HTERT RPE-1 (cell line): Measurements from ENCODE around the gene COL8A2.
"Not testable (repeated sequence)": the region's sequence is repeated elsewhere in the genome, so short reads cannot be mapped to it uniquely, and the experiment has no call there.

Experiments used
- in situ Hi-C: fragments of 300-500 bp; cut with MboI; formaldehyde crosslinking; loops from 4 replicates; pipeline ENCODE4 v1.14.3; 2020; ENCODE audit warnings: low sequenced_read_pairs

Gene COL8A2

GRCh38 chr1:36125129-36125991, at the start of gene COL8A2:
Gene COL8A2 (minus strand): TSS chr1:36125222. CDS start chr1:36100242, 24,980 bp downstream.
- in situ Hi-C loops, result no loop called here

- in situ Hi-C loops, result no loop called here
These were observed 49.7 kb upstream of the COL8A2 start for GRCh38 chr1:36174713-36175112.

DNA sequence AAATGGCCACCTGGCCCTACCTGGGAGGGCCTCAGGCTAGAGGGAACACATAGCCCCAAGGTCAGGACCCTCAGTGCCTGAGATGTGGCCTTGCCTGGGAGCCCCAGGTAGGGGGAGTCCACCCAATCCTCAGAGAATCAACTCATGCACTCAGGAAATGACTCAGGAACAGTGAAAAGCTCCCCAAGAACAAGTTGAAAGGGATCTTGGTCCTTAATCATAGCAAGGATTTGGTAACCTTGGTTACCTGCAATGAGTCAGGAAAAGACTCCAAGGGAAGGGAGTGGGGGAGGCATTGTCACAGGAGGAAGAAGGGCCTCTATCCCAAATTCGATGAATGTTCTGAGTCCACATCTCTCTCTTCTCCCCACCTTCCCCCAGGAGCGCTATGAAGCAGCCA, 48.0 kb upstream of the COL8A2 start:
- in situ Hi-C loops, result no loop called here

- in situ Hi-C loops, result no loop called here
These were observed 47.2 kb upstream of the COL8A2 start for GRCh38 chr1:36172017-36172747.

- in situ Hi-C loops, result no loop called here
These were observed 45.8 kb upstream of the COL8A2 start for GRCh38 chr1:36170643-36171412.

GRCh38 chr1:36168514-36168913, 43.5 kb upstream of the COL8A2 start:
- in situ Hi-C loops, result no loop called here

DNA sequence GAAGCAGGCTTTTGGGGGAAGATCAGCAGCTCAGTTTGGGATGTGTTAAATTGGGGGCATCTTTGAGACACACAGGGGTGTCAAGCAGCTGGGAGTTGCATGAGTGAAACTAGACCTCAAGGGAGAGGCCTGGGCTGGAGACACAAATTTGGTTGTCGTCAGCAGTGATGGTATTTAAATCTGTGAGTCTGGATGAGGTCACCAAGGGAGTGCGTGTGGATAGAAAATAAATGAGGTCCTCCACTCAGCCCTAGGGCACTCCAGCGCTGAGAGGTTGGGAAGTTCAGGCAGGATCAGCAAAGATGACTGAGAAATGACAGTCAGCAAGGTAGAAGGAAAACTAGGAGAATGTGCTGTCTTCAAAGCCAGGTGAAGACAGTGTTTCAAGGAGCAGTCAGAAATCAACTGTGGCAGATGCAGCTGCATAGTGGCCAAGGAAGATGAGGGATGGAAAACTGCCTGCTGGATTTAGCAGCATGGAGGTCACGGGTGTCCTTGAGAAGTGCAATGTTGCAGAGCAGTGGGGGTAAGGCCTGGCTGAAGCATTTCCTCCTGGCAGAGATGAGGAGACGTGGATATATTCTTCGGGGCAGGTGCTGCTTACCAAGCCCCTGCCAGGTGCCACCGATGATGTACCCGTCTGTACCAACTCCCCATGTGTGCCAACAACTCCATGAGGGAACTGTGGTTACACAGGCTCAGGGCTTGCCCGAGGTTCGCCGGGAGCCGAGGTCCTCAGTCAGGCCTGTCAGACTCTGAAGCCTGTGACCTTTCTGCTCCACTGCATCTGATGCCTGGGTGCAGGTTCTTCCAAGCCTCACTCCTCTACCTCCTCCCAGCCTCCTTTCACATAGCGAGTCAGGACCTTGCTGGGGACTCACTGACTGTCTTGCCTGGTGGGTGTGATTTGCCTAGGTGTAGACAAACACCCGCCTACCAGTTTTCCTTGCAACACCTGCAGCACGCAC, 42.2 kb upstream of the COL8A2 start:
- in situ Hi-C loops, result no loop called here

DNA sequence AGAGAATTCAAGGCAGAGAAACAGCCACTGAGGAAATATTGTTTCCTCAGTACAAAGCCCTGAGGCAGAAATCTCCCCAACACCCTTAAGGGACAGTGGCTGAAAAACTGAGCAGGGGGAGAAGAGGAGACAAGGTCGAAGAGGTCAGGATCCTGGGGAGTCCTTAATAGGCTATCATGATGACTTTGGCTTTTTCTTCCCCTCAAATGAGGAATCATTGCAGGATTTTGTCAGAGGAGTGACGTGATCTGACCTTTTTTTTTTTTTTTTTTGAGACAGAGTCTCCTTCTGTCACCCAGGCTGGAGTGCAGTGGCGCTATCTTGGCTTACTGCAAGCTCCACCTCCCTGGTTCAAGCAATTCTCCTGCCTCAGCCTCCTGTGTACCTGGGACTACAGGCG, 41.1 kb upstream of the COL8A2 start:
- in situ Hi-C loops, result no loop called here

DNA sequence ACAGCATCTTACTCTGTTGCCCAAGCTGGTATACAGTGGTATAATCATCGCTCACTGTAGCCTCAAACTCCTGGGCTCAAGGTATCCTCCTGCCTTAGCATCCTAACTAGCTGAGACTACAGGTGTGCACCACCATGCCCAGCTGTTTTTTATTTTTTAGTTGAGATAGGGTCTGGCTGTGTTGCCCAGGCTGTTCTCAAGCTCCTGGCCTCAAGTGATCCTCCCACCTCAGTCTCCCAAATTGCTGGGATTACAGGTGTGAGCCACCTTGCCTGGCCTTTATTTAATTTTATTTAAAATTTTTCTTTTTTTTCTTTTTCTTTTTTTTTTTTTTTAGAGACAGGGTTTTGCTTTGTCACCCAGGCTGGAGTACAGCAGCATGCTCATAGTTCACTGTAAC, 40.1 kb upstream of the COL8A2 start:
- in situ Hi-C loops, result no loop called here

GRCh38 chr1:36164361-36164760, 39.3 kb upstream of the COL8A2 start:
- in situ Hi-C loops, result no loop called here

- in situ Hi-C loops, result no loop called here
These were observed 38.4 kb upstream of the COL8A2 start for GRCh38 chr1:36163426-36163825.

DNA sequence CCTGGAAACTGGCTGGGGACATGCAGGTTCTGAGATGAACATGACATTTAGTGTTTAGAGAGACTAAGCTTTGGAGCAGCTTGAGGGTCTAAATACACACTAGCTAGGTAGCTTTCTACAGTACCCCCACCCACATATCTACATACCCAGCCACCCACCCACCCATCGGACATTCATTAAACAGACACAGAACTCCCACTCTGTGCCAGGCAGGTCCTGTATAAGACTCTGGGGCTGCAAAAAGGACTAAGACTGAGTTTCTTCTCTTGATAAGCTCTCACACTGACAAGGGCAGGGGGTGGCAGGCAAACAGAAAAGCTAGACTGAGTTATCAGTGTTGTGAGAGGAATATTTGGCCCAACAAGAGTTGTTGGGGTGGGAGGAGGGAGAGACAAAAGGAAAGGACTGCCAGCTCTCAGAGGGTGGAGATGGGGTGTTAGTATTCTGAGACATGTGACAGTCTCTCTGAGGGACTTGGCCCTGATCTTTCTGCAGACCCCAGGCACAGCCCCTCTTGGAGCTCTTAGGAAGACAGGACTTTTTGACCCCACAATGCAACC, 37.7 kb upstream of the COL8A2 start:
- in situ Hi-C loops, result no loop called here

- in situ Hi-C loops, result no loop called here
These were observed 36.9 kb upstream of the COL8A2 start for GRCh38 chr1:36161641-36162531.

DNA sequence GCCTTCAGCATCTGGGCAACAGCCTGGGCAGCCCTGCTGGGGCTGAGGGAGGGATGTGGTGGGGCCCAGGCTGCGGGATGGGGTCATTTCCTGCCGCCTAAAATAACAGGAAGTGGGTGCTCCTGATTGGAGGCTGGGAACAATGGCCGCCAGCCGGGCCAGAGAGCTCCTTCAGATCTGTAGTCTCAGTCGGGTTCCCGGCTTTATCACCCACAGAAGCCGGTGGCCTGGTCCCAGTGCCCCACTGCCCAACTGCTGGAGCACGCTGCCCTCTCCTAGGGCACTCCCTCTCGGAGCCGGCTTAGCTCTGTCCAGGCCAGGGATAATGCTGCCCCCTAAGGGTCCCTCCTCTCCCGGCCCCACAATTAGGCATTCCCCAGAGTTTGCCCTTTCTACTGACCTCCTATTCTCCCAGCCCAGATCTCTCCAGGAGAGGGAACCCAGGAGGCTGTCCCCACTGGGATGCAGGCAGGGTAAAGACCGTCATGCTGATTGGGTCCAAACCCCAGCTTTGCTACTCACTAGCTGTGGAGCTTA, 36.0 kb upstream of the COL8A2 start:
- in situ Hi-C loops, result no loop called here

- in situ Hi-C loops, result no loop called here
These were observed 35.4 kb upstream of the COL8A2 start for GRCh38 chr1:36160388-36160948.

DNA sequence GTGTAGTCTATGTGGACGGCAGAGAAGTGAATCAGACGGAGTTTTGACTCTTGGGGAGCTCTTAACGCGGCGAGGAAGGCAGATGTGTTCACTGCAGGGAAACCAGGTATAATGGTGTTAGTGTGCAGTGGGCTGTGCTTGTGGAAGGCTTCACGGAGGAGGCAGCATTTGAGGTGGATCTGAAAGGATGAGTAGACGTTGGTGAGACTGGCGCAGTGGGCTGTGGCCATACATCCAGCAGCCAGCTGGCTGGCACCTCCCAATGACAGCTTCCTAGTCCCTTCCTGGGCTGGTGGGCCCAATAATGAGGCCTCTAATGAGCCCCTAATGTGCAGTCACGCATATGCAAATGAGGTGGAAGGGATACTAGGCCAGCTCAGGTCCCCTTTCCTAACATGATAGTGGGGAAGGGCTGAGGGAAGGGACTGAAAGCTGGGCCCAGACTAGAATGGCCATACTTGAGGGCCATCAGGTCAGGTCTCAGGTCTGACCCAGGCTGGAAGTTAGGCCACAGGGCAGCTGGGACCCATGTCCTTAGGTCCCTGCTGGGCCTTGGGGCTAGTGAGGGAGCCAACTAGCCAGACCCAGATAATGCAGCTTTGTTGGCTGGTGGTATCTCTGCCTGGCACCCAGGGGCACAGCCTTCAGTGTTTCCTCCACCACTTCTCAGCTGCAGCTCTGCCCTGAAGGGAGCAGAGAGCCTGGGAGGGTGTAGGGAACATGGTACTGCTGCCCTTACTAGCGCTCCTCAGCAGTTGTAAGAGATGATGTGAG, 34.8 kb upstream of the COL8A2 start:
- in situ Hi-C loops, result no loop called here

GRCh38 chr1:36158827-36159252, 33.8 kb upstream of the COL8A2 start:
- in situ Hi-C loops, result not testable (repeated sequence)
